ENCODE data around the gene C9orf153. TPM values are rescaled to one million over a fixed set of nuclear protein-coding genes. Genes with fewer than 3 reads are reported as not detected.
A peak's percentile ranks its signal among the peaks of the same experiment; 100 is the strongest.

The C9orf153 gene
- total and polyA plus RNA-seq, 5 experiments from 2014 or later, result 0.45 to 1.1 (median 0.77) TPM; not detected in 2

GRCh38 chr9:86282979-86283535, 23.6 kb upstream of the C9orf153 start:
- Mint-ChIP-seq H3K27me3 (no peaks in the 10 kb centered on the region), H3K27ac (peak overlapping the region; percentile 94 to 100 (median 98)), H3K4me3 (peak overlapping the region; percentile 89 to 96 (median 94)), H3K9me3 (no peaks in the 10 kb centered on the region), H3K4me1 (peaks cover 24 to 44% (median 39%) of the 10 kb centered on the region in 4 donors), H3K36me3 (peaks cover 0 to 24% (median 5%) of the 10 kb centered on the region in 3 donors)
- POLR2A ChIA-PET, result interaction anchor here (0.8 to 1.4 kb wide), 9 partner anchors 12 to 341 kb away, joined by 3 to 14 read pairs (median 5); partner anchors contain the start of gene TUT7
- no peak for DNase-seq
- peak in 1 of 2 donors; percentile 59 for ATAC-seq

- Mint-ChIP-seq H3K27ac (peak within 1 kb of the TSS; percentile 94 to 100 (median 98)), H3K36me3 (peaks cover 0 to 22% (median 5%) of the 10 kb centered on the region in 3 donors), H3K4me1 (peaks cover 24 to 51% (median 44%) of the 10 kb centered on the region in 4 donors), H3K9me3 (no peaks in the 10 kb centered on the region), H3K27me3 (no peaks in the 10 kb centered on the region), H3K4me3 (peak within 1 kb of the TSS; percentile 89 to 96 (median 94))
- ATAC-seq (peak; percentile 84 to 85), DNase-seq (peak; percentile 97 to 100 (median 99))
- POLR2A ChIA-PET, result interaction anchor here (0.6 to 1.4 kb wide), 12 partner anchors 13 to 559 kb away, joined by 3 to 14 read pairs (median 4); partner anchors contain the start of genes NAA35 and TUT7
Observed at GRCh38 chr9:86282077-86282978, 22.9 kb upstream of the C9orf153 start, which contains the start of gene ISCA1. Gene ISCA1, minus strand, starts transcription at chr9:86282538. Its CDS starts 80 bp downstream, at chr9:86282458.

GRCh38 chr9:86281593-86282076, 22.2 kb upstream of the C9orf153 start:
- Mint-ChIP-seq H3K27ac (peak overlapping the region in 9 of 10 donors; percentile 69 to 100 (median 94)), H3K36me3 (peaks cover 0 to 16% (median 7%) of the 10 kb centered on the region in 3 donors), H3K27me3 (no peaks in the 10 kb centered on the region), H3K9me3 (no peaks in the 10 kb centered on the region), H3K4me3 (peak overlapping the region; percentile 85 to 96 (median 94)), H3K4me1 (peaks cover 24 to 56% (median 50%) of the 10 kb centered on the region in 4 donors)
- POLR2A ChIA-PET, result interaction anchor here (0.6 to 1.4 kb wide), 8 partner anchors 18 to 558 kb away, joined by 3 to 5 read pairs (median 4); partner anchors contain the start of gene NAA35
- no peak for DNase-seq
- ATAC-seq, result no peak

- POLR2A ChIA-PET, result no interaction called here
- Mint-ChIP-seq H3K27ac (peak overlapping the region in 2 of 10 donors; percentile 55 to 82), H3K4me1 (peaks cover 24 to 60% (median 53%) of the 10 kb centered on the region in 4 donors), H3K36me3 (peaks cover 0 to 14% (median 7%) of the 10 kb centered on the region in 3 donors), H3K9me3 (no peaks in the 10 kb centered on the region), H3K4me3 (peak overlapping the region; percentile 85 to 96 (median 94)), H3K27me3 (no peaks in the 10 kb centered on the region)
- DNase-seq, result no peak
- ATAC-seq, result no peak
Observed at GRCh38 chr9:86280580-86280979, 21.1 kb upstream of the C9orf153 start.

GRCh38 chr9:86279839-86280238, 20.4 kb upstream of the C9orf153 start:
- Mint-ChIP-seq H3K36me3 (peaks cover 0 to 14% (median 7%) of the 10 kb centered on the region in 3 donors), H3K4me3 (peak overlapping the region; percentile 25 to 96 (median 70)), H3K9me3 (no peaks in the 10 kb centered on the region), H3K27me3 (no peaks in the 10 kb centered on the region), H3K27ac (peak overlapping the region in 6 of 10 donors; percentile 5 to 91 (median 56)), H3K4me1 (peaks cover 25 to 61% (median 58%) of the 10 kb centered on the region in 4 donors)
- POLR2A ChIA-PET, result no interaction called here
- no peak for DNase-seq
- ATAC-seq, result no peak

- Mint-ChIP-seq H3K4me1 (peaks cover 25 to 57% (median 52%) of the 10 kb centered on the region in 4 donors), H3K36me3 (peaks cover 11 to 38% (median 21%) of the 10 kb centered on the region in 3 donors), H3K4me3 (no peak overlapping the region), H3K27ac (peak overlapping the region in 2 of 10 donors; percentile 15 to 29), H3K27me3 (no peaks in the 10 kb centered on the region), H3K9me3 (no peaks in the 10 kb centered on the region)
- POLR2A ChIA-PET, result no interaction called here
- DNase-seq (no peak), ATAC-seq (no peak)
Observed at GRCh38 chr9:86277072-86277471, 17.6 kb upstream of the C9orf153 start.

GRCh38 chr9:86275962-86276361, 16.5 kb upstream of the C9orf153 start:
- peaks cover 22 to 51% (median 46%) of the 10 kb centered on the region in 4 donors for H3K4me1 Mint-ChIP-seq
- POLR2A ChIA-PET, result interaction anchor here (1.0 kb wide), 1 partner anchor 11 kb away, joined by 3 read pairs; no protein-coding TSS in a partner anchor
- no peak for DNase-seq
- H3K36me3 Mint-ChIP-seq, result peaks cover 12 to 49% (median 31%) of the 10 kb centered on the region in 3 donors
- H3K27ac Mint-ChIP-seq, result no peak overlapping the region
- H3K9me3 Mint-ChIP-seq, result no peaks in the 10 kb centered on the region
- H3K27me3 Mint-ChIP-seq, result no peaks in the 10 kb centered on the region
- H3K4me3 Mint-ChIP-seq, result no peak overlapping the region
- ATAC-seq, result no peak

GRCh38 chr9:86274821-86275643, 15.6 kb upstream of the C9orf153 start:
- Mint-ChIP-seq H3K27ac (no peak overlapping the region), H3K27me3 (no peaks in the 10 kb centered on the region), H3K4me3 (no peak overlapping the region), H3K4me1 (peaks cover 18 to 43% (median 38%) of the 10 kb centered on the region in 4 donors), H3K36me3 (peaks cover 12 to 48% (median 31%) of the 10 kb centered on the region in 3 donors), H3K9me3 (peaks cover 0 to 2% (median 0%) of the 10 kb centered on the region in 9 donors)
- POLR2A ChIA-PET, result interaction anchor here (1.0 kb wide), 1 partner anchor 12 kb away, joined by 3 read pairs; no protein-coding TSS in a partner anchor
- no peak for DNase-seq
- ATAC-seq, result no peak

GRCh38 chr9:86272221-86272620, 12.8 kb upstream of the C9orf153 start:
- H3K36me3 Mint-ChIP-seq, result peaks cover 12 to 52% (median 35%) of the 10 kb centered on the region in 3 donors
- POLR2A ChIA-PET, result no interaction called here
- H3K4me3 Mint-ChIP-seq, result no peak overlapping the region
- ATAC-seq, result no peak
- DNase-seq, result no peak
- H3K4me1 Mint-ChIP-seq, result peaks cover 6 to 27% (median 18%) of the 10 kb centered on the region in 4 donors
- no peak overlapping the region for H3K27ac Mint-ChIP-seq
- H3K27me3 Mint-ChIP-seq, result no peaks in the 10 kb centered on the region
- peaks cover 0 to 2% (median 0%) of the 10 kb centered on the region in 9 donors for H3K9me3 Mint-ChIP-seq

- no peaks in the 10 kb centered on the region for H3K27me3 Mint-ChIP-seq
- no peak overlapping the region for H3K4me3 Mint-ChIP-seq
- POLR2A ChIA-PET, result no interaction called here
- DNase-seq, result no peak
- no peak for ATAC-seq
- peaks cover 0 to 2% (median 2%) of the 10 kb centered on the region in 4 donors for H3K4me1 Mint-ChIP-seq
- H3K27ac Mint-ChIP-seq, result peak overlapping the region in 3 of 10 donors; percentile 42 to 74 (median 53)
- H3K36me3 Mint-ChIP-seq, result peaks cover 6 to 57% (median 28%) of the 10 kb centered on the region in 3 donors
- H3K9me3 Mint-ChIP-seq, result no peaks in the 10 kb centered on the region
Observed at GRCh38 chr9:86263876-86264275, 4.4 kb upstream of the C9orf153 start.

- Mint-ChIP-seq H3K9me3 (no peaks in the 10 kb centered on the region), H3K27ac (no peak overlapping the region), H3K4me1 (peaks cover 0 to 2% (median 0%) of the 10 kb centered on the region in 4 donors), H3K36me3 (peaks cover 6 to 49% (median 27%) of the 10 kb centered on the region in 3 donors), H3K27me3 (no peaks in the 10 kb centered on the region), H3K4me3 (no peak overlapping the region)
- POLR2A ChIA-PET, result no interaction called here
- no peak for ATAC-seq
- DNase-seq, result no peak
Observed at GRCh38 chr9:86262492-86262891, 3.0 kb upstream of the C9orf153 start.
